Left ventricle myocardium inferior (tissue), 1 donor: ENCODE data around the gene NLRC5. TPM values are rescaled to one million over a fixed set of nuclear protein-coding genes. Genes with fewer than 3 reads are reported as not detected.

ENCODE experiments used
- DNase-seq: peaks from one replicate; pipeline ENCODE4 v3.0.0-alpha.2; 2020
- H3K27ac ChIP-seq: fragments of 200-600 bp; replicated peaks from 2 replicates; pipeline ENCODE4 v1.8.0; 2021
- H3K27me3 ChIP-seq: fragments of 200-600 bp; 2 replicates; pipeline ENCODE4 v1.8.0; 2021; ENCODE audit warnings: low read depth
- H3K36me3 ChIP-seq: fragments of 200-600 bp; 2 replicates; pipeline ENCODE4 v1.8.0; 2021
- H3K4me1 ChIP-seq: fragments of 200-600 bp; 2 replicates; pipeline ENCODE4 v1.8.0; 2021
- H3K4me3 ChIP-seq: fragments of 200-600 bp; 2 replicates; pipeline ENCODE4 v1.8.0; 2021; ENCODE audit warnings: mild to moderate bottlenecking, moderate library complexity
- H3K9me3 ChIP-seq: fragments of 200-600 bp; replicated peaks from 2 replicates; pipeline ENCODE4 v1.8.0; 2021
- intact Hi-C: fragments of 100-400 bp; cut with micrococcal nuclease; formaldehyde crosslinking; loops from one replicate; pipeline ENCODE4 v1.11.0; 2022
- total RNA-seq: library from RNA; stranded (reverse); fragmentation: NEBNext Ultra II Directional; extraction: Animal tissue kit (Norgen Biotek cat#: 25700); gene quantifications from one replicate; pipeline ENCODE4 v1.2.1, GENCODE V29; 2021
- TF ChIP-seq, protein P1 (sequence below): fragments of 200-600 bp; IDR thresholded peaks from 2 replicates; pipeline ENCODE4 v1.8.0; 2021; ENCODE audit warnings: antibody characterized with exemption, mild to moderate bottlenecking, borderline replicate concordance
- donor health status: DM: no; HTN: yes; CAD: no; lungs with severe emphysema.

The NLRC5 gene
- total RNA-seq, 1 donor from 2014 or later = 6.6 TPM

DNA sequence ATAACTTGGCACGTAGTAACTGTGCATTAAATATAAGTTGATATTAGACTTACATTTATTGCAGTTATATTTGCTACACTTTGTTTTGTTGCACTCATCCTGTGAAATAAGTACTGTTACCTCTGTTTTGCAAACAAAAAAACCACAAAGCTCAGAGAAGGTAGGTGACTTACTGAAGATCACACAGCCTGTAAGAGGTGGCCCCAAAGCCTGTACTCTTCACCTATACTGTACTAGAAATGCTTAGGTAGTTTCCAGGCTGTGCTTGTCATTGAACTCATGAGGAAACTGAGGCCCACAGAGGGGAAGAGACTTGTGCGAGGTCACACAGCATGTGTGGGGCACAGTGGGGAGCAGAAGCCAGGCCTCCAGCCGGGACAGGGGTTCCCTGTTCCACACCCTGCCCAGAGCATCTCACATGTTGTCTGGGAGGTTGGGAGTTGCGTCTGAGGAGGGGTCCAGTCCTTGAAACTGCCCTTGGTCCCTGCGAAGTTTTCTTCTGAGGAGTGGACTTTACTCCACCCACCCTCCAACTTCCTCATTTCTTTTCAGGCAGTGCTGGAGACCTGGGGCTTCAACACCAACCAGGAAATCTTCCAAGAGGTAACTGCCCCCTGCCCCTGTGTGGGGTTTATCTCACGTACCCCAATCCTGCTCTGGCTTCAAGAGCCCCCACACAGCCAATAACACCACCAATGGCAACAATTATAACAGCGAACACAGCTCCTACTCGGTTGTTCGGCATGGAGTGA lies 14.6 kb upstream of the NLRC5 start:
- TF ChIP-seq, protein P1, sequence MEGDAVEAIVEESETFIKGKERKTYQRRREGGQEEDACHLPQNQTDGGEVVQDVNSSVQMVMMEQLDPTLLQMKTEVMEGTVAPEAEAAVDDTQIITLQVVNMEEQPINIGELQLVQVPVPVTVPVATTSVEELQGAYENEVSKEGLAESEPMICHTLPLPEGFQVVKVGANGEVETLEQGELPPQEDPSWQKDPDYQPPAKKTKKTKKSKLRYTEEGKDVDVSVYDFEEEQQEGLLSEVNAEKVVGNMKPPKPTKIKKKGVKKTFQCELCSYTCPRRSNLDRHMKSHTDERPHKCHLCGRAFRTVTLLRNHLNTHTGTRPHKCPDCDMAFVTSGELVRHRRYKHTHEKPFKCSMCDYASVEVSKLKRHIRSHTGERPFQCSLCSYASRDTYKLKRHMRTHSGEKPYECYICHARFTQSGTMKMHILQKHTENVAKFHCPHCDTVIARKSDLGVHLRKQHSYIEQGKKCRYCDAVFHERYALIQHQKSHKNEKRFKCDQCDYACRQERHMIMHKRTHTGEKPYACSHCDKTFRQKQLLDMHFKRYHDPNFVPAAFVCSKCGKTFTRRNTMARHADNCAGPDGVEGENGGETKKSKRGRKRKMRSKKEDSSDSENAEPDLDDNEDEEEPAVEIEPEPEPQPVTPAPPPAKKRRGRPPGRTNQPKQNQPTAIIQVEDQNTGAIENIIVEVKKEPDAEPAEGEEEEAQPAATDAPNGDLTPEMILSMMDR = no peak
- Histone ChIP-seq H3K4me3 (no peak overlapping the region), H3K36me3 (no peaks in the 10 kb centered on the region), H3K9me3 (no peaks in the 10 kb centered on the region), H3K27ac (no peak overlapping the region), H3K4me1 (peaks cover 7% of the 10 kb centered on the region), H3K27me3 (no peaks in the 10 kb centered on the region)
- no peak for DNase-seq
- intact Hi-C loops = no loop called here

DNA sequence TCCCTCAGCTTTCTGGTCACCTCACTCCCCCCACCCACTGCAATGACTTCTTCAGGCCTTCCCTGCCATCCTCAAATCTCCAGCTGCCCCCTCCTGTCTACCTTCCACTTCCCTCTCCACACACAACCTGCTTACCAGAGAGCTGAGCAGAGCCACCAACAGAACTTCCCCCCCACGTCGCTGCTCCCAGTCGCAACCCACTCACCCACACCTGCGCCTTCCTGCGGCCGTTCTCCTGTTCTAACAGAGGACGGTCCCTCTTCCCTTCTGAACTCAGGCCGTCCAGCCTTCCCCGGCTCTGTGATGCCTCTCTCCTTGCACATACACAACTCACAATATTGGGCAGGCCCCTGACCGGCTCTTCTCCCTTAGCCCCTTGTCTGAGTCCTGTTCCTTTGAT lies 13.6 kb upstream of the NLRC5 start:
- Histone ChIP-seq H3K4me3 (no peak overlapping the region), H3K27me3 (no peaks in the 10 kb centered on the region), H3K4me1 (peaks cover 7% of the 10 kb centered on the region), H3K36me3 (no peaks in the 10 kb centered on the region), H3K9me3 (no peaks in the 10 kb centered on the region), H3K27ac (no peak overlapping the region)
- TF ChIP-seq, protein P1 = no peak
- DNase-seq = no peak
- intact Hi-C loops = no loop called here

DNA sequence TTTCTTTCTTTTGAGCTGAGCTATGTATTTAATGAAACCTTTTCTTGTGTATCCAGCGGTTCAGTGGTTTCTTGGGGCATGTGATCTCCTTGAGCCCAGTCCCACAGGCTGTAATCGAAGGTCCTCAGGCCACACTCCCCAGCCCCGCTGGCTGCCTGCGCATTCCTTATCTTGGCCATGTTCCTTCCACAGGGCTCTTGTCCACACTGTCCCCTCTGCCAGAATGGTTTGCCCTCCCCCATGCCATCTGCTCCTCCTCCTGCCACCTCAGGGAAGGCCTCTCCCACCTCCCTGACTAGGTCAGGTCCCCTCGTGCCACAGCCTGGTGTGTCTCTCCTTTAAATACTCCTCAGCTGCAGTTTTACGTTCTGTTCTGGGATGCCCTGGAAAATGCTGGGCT lies 12.1 kb upstream of the NLRC5 start:
- no peak overlapping the region for H3K27ac ChIP-seq
- no peaks in the 10 kb centered on the region for H3K4me1 ChIP-seq
- H3K36me3 ChIP-seq = no peaks in the 10 kb centered on the region
- TF ChIP-seq, protein P1 = no peak
- H3K27me3 ChIP-seq = no peaks in the 10 kb centered on the region
- no peak overlapping the region for H3K4me3 ChIP-seq
- intact Hi-C loops = no loop called here
- DNase-seq = no peak
- H3K9me3 ChIP-seq = no peaks in the 10 kb centered on the region

DNA sequence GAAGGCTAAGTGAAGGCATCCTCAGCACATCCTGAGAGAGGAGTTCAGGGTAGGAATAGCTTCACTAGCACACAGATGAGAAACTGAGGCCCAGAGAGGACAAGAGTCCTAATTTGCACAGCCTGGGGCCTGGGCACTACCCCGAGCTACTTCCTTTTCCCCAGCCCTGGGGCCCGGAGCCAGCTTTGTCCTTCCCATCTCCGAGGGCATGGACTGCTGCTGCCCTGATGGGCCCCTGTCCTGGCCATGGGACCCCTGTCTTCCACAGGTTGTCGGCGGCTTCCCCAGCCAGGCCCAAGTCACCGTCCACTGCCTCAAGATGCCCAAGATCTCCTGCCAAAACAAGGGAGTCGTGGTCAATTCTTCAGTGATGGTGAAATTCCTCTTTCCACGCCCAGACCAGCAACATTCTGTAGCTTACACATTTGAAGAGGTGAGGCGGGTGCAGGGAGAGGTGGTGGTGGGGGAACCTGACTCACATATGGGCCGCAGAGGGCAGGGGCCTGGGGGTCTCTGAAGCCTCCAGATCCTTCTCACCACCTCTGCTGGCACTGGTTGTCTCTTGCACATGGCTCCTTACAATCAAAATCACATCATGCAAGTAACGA lies 11.4 kb upstream of the NLRC5 start:
- Histone ChIP-seq H3K9me3 (no peaks in the 10 kb centered on the region), H3K27me3 (no peaks in the 10 kb centered on the region), H3K4me3 (no peak overlapping the region), H3K36me3 (no peaks in the 10 kb centered on the region), H3K4me1 (no peaks in the 10 kb centered on the region), H3K27ac (no peak overlapping the region)
- intact Hi-C loops = no loop called here
- TF ChIP-seq, protein P1 = no peak
- no peak for DNase-seq

DNA sequence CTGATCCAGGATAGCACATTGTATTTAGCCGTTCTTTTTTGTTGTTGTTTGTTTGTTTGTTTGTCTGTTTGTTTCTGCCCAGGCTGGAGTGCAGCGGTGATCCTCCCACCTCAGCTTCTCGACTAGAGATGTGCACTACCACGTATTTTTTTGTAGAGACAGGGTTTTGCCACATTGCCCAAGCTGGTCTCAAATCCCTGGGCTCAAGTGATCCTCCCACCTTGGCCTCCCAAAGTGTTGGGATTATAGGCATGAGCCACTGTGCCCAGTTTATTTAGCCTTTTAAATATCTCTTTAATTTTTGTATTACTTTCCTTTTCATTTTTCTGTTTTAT lies 9.2 kb upstream of the NLRC5 start:
- Histone ChIP-seq H3K4me3 (no peak overlapping the region), H3K27me3 (no peaks in the 10 kb centered on the region), H3K4me1 (peaks cover 19% of the 10 kb centered on the region), H3K27ac (no peak overlapping the region), H3K36me3 (no peaks in the 10 kb centered on the region), H3K9me3 (no peaks in the 10 kb centered on the region)
- TF ChIP-seq, protein P1 = no peak
- intact Hi-C loops = no loop called here
- DNase-seq = no peak
